Activated CD4-positive, alpha-beta T cell treated with anti-CD3 and anti-CD28 coated beads, Interleukin-2, amount 50 U/mL, for 16 hours (primary cell): ENCODE data around the gene SLC29A1.
"Not testable (repeated sequence)": the region's sequence is repeated elsewhere in the genome, so short reads cannot be mapped to it uniquely, and the experiment has no call there.

Experiments used
- DNase-seq: peaks from one replicate; pipeline ENCODE4 v3.0.0-alpha.2; 2020

SLC29A1 gene

GRCh38 chr6:44196351-44196750 lies 27.0 kb upstream of the SLC29A1 start:
- not testable (repeated sequence) for DNase-seq

DNA sequence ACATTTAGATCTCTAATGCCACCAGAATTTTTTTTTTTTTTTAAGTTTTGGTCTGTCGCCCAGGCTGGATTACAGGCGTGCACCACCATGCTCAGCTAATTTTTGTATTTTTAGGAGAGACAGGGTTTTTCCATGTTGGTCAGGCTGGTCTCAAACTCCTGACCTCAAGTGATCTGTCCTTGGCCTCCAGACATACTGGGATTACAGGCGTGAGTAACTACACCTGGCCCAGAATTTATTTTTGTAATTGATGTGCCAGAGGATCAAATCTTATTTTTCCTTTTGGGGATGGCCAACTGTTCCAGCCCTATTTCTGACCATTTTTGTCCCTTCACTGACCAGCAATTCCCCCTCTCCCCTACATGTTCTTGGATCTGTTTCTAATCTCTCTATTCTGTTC lies 24.7 kb upstream of the SLC29A1 start:
- DNase-seq, result no peak

DNA sequence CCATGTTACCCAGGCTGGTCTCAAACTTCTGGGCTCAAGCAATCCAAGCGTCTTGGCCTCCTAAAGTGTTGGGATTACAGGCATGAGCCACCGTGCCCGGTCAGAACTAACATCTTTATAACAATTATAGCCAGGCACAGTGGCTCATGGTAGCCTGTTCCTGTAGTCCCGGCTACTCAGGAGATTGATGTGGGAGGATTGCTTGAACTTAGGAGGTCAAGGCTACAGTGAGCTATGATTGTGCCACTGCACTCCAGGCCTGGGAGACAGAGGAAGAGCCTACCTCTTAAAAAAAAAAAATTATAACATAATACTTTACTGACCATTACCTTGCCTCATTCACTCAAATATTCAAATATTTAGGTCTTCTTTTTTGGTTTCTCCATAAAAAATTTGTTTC lies 23.5 kb upstream of the SLC29A1 start:
- DNase-seq, result no peak

- DNase-seq, result no peak
Observed at GRCh38 chr6:44201200-44201599, 22.2 kb upstream of the SLC29A1 start.

DNA sequence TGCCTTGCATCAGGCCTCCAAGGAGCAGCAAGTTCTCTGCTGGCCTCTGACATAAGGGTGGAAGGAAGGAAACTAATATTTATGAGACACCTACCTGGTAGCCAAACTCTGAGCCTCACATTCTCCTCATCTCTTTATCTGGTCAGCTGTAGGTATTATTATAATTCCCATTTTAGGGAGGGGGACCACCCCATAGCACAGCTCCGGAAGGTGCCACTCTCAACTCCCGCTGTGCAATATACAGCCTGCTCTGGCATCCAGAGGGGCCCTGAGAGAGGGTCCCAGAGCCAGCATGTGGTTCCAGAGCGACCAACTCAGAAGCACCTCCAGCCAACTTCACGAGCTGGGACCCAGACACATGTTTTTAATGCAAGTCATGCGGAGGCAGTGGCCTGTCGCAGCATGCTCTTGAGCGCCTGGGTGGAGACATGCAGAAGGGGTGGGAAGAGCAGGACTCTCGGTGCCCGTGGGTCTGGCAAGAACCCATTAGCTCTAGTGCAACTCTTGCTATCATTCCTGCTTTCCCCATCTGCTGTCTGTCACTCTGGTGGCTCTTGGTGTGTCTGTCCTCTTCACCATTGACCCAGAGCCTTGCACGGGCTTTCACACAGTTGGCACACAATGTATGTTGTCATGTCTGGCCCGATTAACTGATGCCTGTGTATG lies 21.6 kb upstream of the SLC29A1 start:
- DNase-seq, result no peak

DNA sequence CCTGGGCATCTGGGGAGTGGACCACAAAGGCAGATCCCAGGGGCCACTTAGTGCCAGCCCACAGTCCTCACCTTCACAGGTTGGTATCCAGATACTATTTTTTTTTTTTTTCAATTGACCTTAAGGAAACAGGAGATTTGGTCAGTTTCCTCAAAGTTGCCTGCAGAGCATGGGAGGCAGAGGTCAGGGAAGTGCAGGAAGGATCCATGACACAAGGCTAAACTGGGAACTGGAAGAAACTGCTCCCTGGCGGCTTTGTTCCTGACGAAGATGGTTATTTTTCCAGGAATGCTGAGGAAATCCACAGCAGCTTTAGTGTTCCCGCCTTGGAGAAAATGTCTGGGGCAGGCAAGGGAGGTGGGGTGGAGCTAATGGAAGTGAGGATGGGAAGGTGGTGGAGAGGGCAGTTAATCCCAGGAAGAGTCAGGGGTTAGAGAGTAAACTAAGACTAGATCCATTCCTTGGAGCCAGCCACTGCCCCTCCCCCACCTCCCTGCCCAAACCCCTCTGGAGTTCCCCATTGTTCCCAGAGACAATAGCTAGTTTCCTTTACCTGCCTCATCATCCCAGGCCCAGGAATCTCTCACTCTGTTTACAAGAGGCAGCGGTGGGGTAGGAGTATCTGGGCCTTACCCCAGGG lies 20.9 kb upstream of the SLC29A1 start:
- DNase-seq, result no peak

- DNase-seq, result no peak
Observed at GRCh38 chr6:44202972-44203750, 20.2 kb upstream of the SLC29A1 start.

- DNase-seq, result no peak
Observed at GRCh38 chr6:44203955-44204354, 19.4 kb upstream of the SLC29A1 start.

DNA sequence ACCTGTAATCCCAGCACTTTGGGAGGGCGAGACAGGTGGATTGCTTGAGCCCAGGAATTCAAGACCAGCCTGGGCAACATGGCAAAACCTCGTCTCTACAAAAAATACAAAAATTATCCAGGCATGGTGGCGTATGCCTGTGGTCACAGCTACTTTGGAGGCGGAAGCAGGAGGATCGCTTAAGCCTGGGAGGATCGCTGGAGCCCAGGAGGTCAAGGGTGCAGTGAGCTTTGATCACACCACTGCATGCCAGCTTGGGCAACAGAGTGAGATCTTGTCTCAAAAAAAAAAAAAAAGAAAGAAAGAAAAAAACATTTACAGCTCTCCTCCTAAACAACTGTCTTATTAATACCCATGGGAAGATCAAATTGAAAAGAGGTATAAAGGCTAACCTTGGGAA lies 15.4 kb upstream of the SLC29A1 start:
- DNase-seq, result no peak

- no peak for DNase-seq
Observed at GRCh38 chr6:44211284-44211683, 12.1 kb upstream of the SLC29A1 start.

- DNase-seq, result no peak
Observed at GRCh38 chr6:44214307-44214706, 9.1 kb upstream of the SLC29A1 start.

DNA sequence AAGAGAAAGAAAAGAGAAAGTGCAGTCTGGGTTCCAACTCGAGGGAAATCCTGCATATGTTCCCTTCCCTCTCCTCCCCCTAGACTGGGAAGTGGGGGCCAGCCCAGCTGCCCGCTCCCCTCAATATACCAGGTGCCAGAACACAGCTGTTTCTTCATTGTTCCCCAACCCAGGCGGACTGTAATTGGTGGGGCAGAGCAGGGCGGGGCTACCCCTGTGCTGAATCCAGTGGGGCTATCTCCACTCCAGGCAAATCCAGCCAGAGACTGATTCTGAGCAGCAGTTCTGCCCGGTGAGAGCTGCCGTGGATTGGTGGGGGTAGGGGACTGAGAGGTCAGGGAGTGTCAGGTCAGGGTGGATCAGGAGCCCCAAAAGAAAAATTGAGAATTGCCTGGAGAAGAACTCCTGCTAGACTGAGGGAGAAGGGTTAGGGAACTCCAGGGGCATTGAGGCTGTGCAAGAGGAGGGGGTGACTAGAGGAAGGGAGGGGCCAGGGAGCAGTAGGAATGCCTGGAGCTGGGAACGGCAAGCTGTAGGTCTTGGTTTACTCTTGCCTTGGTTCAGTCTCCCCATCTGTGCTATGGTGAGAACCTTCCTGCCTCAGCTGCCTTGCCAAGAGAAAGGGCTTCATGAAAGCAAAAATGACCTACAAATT lies 6.6 kb upstream of the SLC29A1 start, which contains the start of gene MYMX:
TSS of gene MYMX (plus strand) at position 250 of the 655 bp plus-strand sequence. CDS start 546 bp downstream, outside the sequence.
- no peak for DNase-seq

GRCh38 chr6:44217332-44218143 lies 5.9 kb upstream of the SLC29A1 start:
- DNase-seq, result no peak

DNA sequence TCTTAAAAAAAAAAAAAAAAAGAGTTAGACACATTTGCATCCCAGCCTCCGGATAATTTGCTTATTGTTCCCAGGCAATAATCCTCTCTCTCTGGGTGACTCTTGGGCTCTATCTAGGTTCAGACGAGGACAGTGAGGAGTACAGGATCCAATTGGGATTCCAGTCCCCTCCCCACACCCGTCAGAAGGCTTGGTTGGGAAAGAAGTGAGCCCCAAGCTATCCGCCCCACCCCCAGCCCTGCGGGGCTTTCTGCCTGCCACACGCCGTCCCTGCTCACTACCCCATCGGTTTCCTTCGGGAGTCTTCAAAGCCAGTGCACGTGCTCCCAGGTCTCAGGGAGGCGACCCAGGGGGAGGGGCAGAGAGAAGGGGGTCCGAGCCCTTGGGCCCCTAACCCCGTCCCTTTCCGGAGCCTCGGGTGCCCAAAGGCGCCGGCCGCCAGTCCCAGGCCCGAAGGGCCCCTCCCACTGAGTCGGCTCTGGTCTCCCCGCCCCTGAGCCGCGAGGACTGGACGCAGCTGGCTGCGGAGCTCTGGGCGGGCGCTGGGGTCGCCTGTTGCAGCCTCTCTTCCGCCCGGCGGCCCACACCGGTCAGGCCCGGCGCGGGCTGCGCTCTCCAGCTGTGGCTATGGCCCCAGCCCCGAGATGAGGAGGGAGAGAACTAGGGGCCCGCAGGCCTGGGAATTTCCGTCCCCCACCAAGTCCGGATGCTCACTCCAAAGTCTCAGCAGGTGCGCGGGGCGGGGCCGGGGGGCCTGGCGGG lies 4.2 kb upstream of the SLC29A1 start:
- DNase-seq, result no peak

DNA sequence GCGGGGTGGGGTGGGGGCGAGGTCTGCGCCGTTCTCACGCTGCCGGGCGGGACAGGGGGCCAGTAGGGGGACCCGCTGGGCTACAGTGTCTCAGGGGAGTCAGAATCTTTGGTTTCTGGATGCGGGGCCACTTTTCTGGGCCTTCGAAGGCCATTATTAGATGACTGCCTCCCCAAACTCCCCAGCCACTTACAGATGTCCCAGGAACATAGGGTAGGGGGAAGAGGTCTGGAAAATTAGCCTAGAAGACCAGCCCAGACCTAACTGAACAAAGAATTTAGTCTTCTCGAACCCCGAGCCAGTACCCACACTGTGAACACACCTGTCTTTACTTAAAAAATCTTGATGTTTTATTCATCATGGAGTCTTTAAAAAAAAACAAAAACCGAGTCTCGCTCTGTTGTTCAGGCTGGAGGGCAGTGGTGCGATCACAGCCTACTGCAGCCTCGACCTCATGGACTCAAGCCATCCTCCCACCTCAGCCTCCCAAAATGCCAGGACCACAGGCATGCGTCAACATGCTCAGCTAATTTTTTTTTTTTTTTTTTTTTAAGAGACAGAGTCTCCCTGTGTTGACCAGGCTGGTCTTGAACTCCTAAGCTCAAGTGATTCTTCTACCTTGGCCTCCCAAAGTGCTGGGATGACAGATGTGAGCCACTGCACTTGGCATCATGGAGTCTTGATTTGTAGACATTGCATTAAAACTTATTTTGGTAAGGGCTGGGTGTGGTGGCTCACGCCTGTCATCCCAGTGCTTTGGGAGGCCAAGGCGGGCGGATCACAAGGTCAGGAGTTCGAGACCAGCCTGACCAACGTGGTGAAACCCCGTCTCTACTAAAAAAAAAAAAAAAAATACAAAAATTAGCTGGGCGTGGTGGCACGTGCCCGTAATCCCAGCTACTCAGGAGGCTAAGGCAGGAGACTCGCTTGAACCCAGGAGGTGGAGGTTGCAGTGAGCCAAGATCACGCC lies 3.3 kb upstream of the SLC29A1 start:
- DNase-seq, result no peak

DNA sequence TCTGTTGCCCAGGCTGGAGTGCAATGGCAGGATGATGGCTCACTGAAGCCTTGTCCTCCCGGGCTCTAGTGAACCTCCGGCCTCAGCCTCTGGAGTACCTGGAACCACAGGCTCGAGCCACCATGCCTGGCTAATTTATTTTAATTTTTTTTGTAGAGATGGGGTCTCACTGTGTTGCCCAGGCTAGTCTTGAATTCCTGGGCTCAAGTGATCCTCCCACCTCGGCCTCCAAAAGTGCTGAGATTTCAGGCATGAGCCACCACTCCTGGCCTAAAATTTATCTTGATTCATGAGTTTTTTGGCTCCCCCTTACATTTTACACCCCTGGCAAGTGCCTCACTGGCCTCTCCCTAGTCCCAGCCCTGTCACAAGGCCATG lies 2.5 kb upstream of the SLC29A1 start:
- DNase-seq, result no peak

GRCh38 chr6:44221291-44221960 lies 2.0 kb upstream of the SLC29A1 start:
- DNase-seq, result peak; percentile 83

DNA sequence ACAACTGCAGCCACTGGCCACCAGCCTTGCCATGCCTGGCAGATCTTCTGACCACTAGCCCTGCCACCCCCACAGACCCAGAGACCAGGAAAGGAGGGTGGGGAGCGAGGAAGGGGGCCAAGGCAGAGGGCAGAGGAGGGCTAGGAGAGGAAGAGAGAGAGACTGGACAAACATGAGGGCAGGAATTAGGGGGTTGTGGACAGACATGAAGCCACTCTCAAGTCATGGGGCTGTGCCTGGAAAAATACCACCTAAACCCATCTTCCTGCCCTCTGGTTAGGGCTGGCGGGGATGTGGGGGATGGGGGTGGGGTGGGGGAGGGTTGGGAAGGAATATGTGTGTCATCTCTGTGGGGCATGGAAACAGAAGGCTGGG lies 1.4 kb upstream of the SLC29A1 start:
- no peak for DNase-seq

- DNase-seq, result no peak
Observed at GRCh38 chr6:44222486-44223318, 693 bp upstream of the SLC29A1 start.
